HepG2 (cell line): Measurements from ENCODE around the gene GPR137. TPM values are rescaled to one million over a fixed set of nuclear protein-coding genes. Genes with fewer than 3 reads are reported as not detected.
A peak's percentile ranks its signal among the peaks of the same experiment; 100 is the strongest.

Experiments used
- ASH2L ChIP-seq: fragments of 300-600, 200-600 bp; sonication (generic); IDR thresholded peaks from 2 replicates; pipeline ENCODE4 v1.7.0; 2017; ENCODE audit warnings: low read depth, mild to moderate bottlenecking, moderate library complexity, mixed read lengths, low read length; ENCODE audit not compliant: insufficient read length
- ELF4 ChIP-seq: sonication (generic); formaldehyde crosslinking; IDR thresholded peaks from 2 replicates; pipeline ENCODE4 v1.5.0; 2020; ENCODE audit warnings: missing genetic modification reagents, mild to moderate bottlenecking, moderate library complexity, borderline replicate concordance
- MEIS1 ChIP-seq: sonication (generic); formaldehyde crosslinking; IDR thresholded peaks from 2 replicates; pipeline ENCODE4 v1.9.0; 2021; ENCODE audit warnings: mild to moderate bottlenecking, missing genetic modification reagents, moderate library complexity, borderline replicate concordance
- POLR2A ChIP-seq, 2 experiments: IDR thresholded peaks; 2 replicates each; pipeline ENCODE4 v1.6.1; 2011; ENCODE audit warnings: low read depth in 2 of 2, low read length in 2 of 2, mild to moderate bottlenecking in 1 of 2, moderate library complexity in 1 of 2; ENCODE audit not compliant: insufficient read depth in 1 of 2
- RFX1 ChIP-seq: fragments of 450-650 bp; IDR thresholded peaks from 2 replicates; pipeline ENCODE4 v1.6.1; 2017
- TGIF2 ChIP-seq: IDR thresholded peaks from 2 replicates; pipeline ENCODE4 v1.6.1; 2016; ENCODE audit warnings: control low read depth, missing compliant biosample characterization
- ZKSCAN5 ChIP-seq: sonication (generic); formaldehyde crosslinking; IDR thresholded peaks from 2 replicates; pipeline ENCODE4 v1.5.1; 2020; ENCODE audit warnings: mild to moderate bottlenecking, missing genetic modification reagents
- polyA plus RNA-seq, 8 experiments: library from polyadenylated mRNA; depleted of rRNA in 3 of 8; stranded (reverse) in 7 of 8; unstranded in 1 of 8; fragments of >200 nt; fragmentation: Illumina TruSeq in 4 of 8; extraction: Trizol in 4 of 8; gene quantifications; 2 replicates each; pipeline versions ENCODE4 v1.2.1 to v1.2.3, GENCODE V29; 2011 to 2016; ENCODE audit warnings: low read depth in 4 of 8, missing spikeins in 1 of 8, mixed read lengths in 1 of 8; ENCODE audit not compliant: insufficient read depth in 1 of 8
- total RNA-seq, 5 experiments: library from RNA; depleted of rRNA; stranded (reverse); fragments of >200 nt; fragmentation: Illumina TruSeq; extraction: Trizol; gene quantifications; 2 replicates each; pipeline ENCODE4 v1.2.3, GENCODE V29; 2016; ENCODE audit warnings: low read depth in 1 of 5
- TF ChIP-seq, protein P1 (sequence below): IDR thresholded peaks from 2 replicates; pipeline ENCODE4 v1.6.1; 2012; ENCODE audit warnings: low read length, improper control_type of control experiment
- TF ChIP-seq, protein P2 (sequence below): sonication (generic); formaldehyde crosslinking; IDR thresholded peaks from 2 replicates; pipeline ENCODE4 v1.5.0; 2020; ENCODE audit warnings: mild to moderate bottlenecking, missing genetic modification reagents
- TF ChIP-seq, protein P3 (sequence below): sonication (generic); formaldehyde crosslinking; conservative IDR thresholded peaks from 2 replicates; pipeline ENCODE4 v1.4.0; 2020; ENCODE audit warnings: missing genetic modification reagents
- TF ChIP-seq, protein P4 (sequence below), 2 experiments: sonication (generic) in 1 of 2; formaldehyde crosslinking in 1 of 2; IDR thresholded peaks; 2 replicates each; pipeline versions ENCODE4 v1.5.1 to v1.6.1; 2011 to 2020; ENCODE audit warnings: borderline replicate concordance in 1 of 2, low read depth in 1 of 2, low read length in 1 of 2, mild to moderate bottlenecking in 1 of 2, missing genetic modification reagents in 1 of 2, moderate library complexity in 1 of 2
- TF ChIP-seq, protein P5 (sequence below): sonication (generic); formaldehyde crosslinking; IDR thresholded peaks from 2 replicates; pipeline ENCODE4 v1.5.0; 2020; ENCODE audit warnings: missing genetic modification reagents
- TF ChIP-seq, protein P6 (sequence below): sonication (generic); formaldehyde crosslinking; IDR thresholded peaks from 2 replicates; pipeline ENCODE4 v1.9.0; 2021; ENCODE audit warnings: missing genetic modification reagents, borderline replicate concordance

Gene GPR137
- total and polyA plus RNA-seq, 2 of the 13 experiments (the other 11 are each of a cell fraction or from before 2014, with no cell fraction given) = 8.5 to 13.2 TPM

DNA sequence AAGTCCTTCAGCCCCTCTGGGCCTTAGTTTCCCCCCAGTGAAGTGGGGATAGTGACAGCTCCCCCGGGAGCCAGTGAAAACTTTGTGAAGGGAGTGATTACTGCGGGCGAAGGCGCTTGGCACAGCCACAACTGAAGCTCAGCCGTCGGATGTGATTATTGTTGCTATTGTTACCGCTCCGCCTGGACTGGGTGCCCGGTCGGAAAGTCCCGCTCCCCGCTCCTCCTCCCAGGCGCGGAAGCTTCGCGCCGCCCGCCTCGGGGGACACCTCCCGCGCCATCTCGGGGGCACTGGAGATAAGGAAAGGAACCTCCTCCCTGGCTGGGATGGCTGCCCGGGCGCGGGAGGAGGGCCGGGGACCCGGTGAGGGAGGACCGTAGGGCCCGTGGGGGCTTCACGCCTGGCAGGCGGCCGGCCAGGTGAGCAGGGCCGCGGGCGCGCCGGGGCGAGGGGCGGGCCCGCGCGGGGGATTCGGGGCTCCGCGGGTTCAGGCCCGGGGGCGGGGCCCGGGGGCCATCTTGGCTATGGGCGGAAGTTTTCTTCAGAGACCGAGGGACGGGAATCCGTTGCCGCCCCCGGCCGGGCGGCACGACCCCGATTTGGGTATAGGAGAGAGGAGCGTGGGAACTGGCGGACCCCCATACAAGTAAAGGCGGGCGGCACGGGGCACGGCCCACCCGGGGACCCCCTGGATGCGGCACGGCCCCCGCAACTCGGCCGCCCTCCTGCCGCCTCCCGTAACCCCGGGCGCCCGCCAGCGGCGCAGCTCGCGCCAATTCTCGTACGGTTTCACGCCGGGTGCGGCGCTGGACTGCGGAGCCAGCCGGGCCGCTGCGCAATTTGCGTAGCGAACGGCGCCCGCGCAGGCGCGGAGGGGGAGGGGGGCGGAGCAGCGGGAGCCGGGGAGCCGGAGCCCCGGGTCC, at the start of gene GPR137 (continued):
- TF ChIP-seq, protein P1, sequence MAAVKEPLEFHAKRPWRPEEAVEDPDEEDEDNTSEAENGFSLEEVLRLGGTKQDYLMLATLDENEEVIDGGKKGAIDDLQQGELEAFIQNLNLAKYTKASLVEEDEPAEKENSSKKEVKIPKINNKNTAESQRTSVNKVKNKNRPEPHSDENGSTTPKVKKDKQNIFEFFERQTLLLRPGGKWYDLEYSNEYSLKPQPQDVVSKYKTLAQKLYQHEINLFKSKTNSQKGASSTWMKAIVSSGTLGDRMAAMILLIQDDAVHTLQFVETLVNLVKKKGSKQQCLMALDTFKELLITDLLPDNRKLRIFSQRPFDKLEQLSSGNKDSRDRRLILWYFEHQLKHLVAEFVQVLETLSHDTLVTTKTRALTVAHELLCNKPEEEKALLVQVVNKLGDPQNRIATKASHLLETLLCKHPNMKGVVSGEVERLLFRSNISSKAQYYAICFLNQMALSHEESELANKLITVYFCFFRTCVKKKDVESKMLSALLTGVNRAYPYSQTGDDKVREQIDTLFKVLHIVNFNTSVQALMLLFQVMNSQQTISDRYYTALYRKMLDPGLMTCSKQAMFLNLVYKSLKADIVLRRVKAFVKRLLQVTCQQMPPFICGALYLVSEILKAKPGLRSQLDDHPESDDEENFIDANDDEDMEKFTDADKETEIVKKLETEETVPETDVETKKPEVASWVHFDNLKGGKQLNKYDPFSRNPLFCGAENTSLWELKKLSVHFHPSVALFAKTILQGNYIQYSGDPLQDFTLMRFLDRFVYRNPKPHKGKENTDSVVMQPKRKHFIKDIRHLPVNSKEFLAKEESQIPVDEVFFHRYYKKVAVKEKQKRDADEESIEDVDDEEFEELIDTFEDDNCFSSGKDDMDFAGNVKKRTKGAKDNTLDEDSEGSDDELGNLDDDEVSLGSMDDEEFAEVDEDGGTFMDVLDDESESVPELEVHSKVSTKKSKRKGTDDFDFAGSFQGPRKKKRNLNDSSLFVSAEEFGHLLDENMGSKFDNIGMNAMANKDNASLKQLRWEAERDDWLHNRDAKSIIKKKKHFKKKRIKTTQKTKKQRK = no peak
- TF ChIP-seq RFX1 (peak; percentile 74), ZKSCAN5 (no peak), TGIF2 (CRISPR knock-in tag) (no peak; the same call in 1 of the 2 replicates), MEIS1 (CRISPR knock-in tag) (no peak), ASH2L (peak; percentile 58), ELF4 (CRISPR knock-in tag) (no peak), POLR2A (IDR thresholded peaks at IDR 0.05; ENCODE audit: insufficient read depth in 1 of 2, low read depth in 2 of 2, low read length in 2 of 2) (peak; percentile 12 to 44; a peak in 3 of 4 replicates)
- TF ChIP-seq, protein P2, sequence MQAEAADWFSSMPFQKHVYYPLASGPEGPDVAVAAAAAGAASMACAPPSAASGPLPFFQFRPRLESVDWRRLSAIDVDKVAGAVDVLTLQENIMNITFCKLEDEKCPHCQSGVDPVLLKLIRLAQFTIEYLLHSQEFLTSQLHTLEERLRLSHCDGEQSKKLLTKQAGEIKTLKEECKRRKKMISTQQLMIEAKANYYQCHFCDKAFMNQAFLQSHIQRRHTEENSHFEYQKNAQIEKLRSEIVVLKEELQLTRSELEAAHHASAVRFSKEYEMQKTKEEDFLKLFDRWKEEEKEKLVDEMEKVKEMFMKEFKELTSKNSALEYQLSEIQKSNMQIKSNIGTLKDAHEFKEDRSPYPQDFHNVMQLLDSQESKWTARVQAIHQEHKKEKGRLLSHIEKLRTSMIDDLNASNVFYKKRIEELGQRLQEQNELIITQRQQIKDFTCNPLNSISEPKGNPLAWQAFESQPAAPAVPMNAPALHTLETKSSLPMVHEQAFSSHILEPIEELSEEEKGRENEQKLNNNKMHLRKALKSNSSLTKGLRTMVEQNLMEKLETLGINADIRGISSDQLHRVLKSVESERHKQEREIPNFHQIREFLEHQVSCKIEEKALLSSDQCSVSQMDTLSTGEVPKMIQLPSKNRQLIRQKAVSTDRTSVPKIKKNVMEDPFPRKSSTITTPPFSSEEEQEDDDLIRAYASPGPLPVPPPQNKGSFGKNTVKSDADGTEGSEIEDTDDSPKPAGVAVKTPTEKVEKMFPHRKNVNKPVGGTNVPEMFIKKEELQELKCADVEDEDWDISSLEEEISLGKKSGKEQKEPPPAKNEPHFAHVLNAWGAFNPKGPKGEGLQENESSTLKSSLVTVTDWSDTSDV = no peak
- TF ChIP-seq, protein P3, sequence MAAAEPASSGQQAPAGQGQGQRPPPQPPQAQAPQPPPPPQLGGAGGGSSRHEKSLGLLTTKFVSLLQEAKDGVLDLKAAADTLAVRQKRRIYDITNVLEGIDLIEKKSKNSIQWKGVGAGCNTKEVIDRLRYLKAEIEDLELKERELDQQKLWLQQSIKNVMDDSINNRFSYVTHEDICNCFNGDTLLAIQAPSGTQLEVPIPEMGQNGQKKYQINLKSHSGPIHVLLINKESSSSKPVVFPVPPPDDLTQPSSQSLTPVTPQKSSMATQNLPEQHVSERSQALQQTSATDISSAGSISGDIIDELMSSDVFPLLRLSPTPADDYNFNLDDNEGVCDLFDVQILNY (CRISPR knock-in tag) = no peak
- TF ChIP-seq, protein P4, sequence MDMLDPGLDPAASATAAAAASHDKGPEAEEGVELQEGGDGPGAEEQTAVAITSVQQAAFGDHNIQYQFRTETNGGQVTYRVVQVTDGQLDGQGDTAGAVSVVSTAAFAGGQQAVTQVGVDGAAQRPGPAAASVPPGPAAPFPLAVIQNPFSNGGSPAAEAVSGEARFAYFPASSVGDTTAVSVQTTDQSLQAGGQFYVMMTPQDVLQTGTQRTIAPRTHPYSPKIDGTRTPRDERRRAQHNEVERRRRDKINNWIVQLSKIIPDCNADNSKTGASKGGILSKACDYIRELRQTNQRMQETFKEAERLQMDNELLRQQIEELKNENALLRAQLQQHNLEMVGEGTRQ (IDR thresholded peaks at IDR 0.05; ENCODE audit: low read depth, low read length) = no peak
- TF ChIP-seq, protein P4 (CRISPR knock-in tag; IDR thresholded peaks at IDR 0.05; ENCODE audit: borderline replicate concordance) = no peak
- TF ChIP-seq, protein P5, sequence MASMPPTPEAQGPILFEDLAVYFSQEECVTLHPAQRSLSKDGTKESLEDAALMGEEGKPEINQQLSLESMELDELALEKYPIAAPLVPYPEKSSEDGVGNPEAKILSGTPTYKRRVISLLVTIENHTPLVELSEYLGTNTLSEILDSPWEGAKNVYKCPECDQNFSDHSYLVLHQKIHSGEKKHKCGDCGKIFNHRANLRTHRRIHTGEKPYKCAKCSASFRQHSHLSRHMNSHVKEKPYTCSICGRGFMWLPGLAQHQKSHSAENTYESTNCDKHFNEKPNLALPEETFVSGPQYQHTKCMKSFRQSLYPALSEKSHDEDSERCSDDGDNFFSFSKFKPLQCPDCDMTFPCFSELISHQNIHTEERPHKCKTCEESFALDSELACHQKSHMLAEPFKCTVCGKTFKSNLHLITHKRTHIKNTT (CRISPR knock-in tag) = no peak
- TF ChIP-seq, protein P6, sequence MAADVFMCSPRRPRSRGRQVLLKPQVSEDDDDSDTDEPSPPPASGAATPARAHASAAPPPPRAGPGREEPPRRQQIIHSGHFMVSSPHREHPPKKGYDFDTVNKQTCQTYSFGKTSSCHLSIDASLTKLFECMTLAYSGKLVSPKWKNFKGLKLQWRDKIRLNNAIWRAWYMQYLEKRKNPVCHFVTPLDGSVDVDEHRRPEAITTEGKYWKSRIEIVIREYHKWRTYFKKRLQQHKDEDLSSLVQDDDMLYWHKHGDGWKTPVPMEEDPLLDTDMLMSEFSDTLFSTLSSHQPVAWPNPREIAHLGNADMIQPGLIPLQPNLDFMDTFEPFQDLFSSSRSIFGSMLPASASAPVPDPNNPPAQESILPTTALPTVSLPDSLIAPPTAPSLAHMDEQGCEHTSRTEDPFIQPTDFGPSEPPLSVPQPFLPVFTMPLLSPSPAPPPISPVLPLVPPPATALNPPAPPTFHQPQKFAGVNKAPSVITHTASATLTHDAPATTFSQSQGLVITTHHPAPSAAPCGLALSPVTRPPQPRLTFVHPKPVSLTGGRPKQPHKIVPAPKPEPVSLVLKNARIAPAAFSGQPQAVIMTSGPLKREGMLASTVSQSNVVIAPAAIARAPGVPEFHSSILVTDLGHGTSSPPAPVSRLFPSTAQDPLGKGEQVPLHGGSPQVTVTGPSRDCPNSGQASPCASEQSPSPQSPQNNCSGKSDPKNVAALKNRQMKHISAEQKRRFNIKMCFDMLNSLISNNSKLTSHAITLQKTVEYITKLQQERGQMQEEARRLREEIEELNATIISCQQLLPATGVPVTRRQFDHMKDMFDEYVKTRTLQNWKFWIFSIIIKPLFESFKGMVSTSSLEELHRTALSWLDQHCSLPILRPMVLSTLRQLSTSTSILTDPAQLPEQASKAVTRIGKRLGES (CRISPR knock-in tag) = no peak
